ENCODE results near the gene HNF1B.

Gene HNF1B

GRCh38 chr17:37664214-37664613 lies 80.6 kb downstream of the HNF1B start:
- no peak for DNase-seq

- no peak for DNase-seq
These were observed 82.5 kb downstream of the HNF1B start for GRCh38 chr17:37662353-37662752.

- no peak for DNase-seq
These were observed 83.4 kb downstream of the HNF1B start for GRCh38 chr17:37661400-37662014.

GRCh38 chr17:37659925-37660324 lies 84.9 kb downstream of the HNF1B start:
- DNase-seq: no peak

GRCh38 chr17:37657202-37657601 lies 87.7 kb downstream of the HNF1B start:
- DNase-seq: no peak

GRCh38 chr17:37651849-37652248 lies 93.0 kb downstream of the HNF1B start:
- no peak for DNase-seq

- DNase-seq: no peak
These were observed 94.3 kb downstream of the HNF1B start for GRCh38 chr17:37650419-37651003.

GRCh38 chr17:37648555-37648954 lies 96.3 kb downstream of the HNF1B start:
- no peak for DNase-seq

GRCh38 chr17:37647856-37648255 lies 97.0 kb downstream of the HNF1B start:
- DNase-seq: no peak

- no peak for DNase-seq
These were observed 101.0 kb downstream of the HNF1B start for GRCh38 chr17:37643869-37644268.

GRCh38 chr17:37643118-37643766 lies 101.6 kb downstream of the HNF1B start, which contains the start of gene DDX52:
TSS of gene DDX52 (minus strand) at chr17:37643446. CDS start at chr17:37643420, 26 bp downstream.
- peak; percentile 78 for DNase-seq

- no peak for DNase-seq
These were observed 102.2 kb downstream of the HNF1B start for GRCh38 chr17:37642681-37643080.

GRCh38 chr17:37640015-37640414 lies 104.8 kb downstream of the HNF1B start:
- DNase-seq: no peak

- DNase-seq: no peak
These were observed 106.9 kb downstream of the HNF1B start for GRCh38 chr17:37637956-37638355.
